IMR-90 (cell line): ENCODE data around the gene PHACTR3. TPM values are rescaled to one million over a fixed set of nuclear protein-coding genes. Genes with fewer than 3 reads are reported as not detected.

Source experiments
- ATAC-seq: fragments of 200-7000 bp; cut with Tn5 transposase; 2 replicates; pipeline ENCODE4 v1.9.1; 2020; ENCODE audit warnings: low read depth, mild to moderate bottlenecking, moderate library complexity
- BruUV-seq: library from RNA; stranded (reverse); fragments of 400-500 nt; replicated peaks from 2 replicates; lab custom pipeline; 2021; lab: Mats Ljungman, UMichigan
- CTCF ChIA-PET: fragments of 300-600 bp; formaldehyde crosslinking; extraction: SDS; loops from one replicate; lab custom pipeline; 2021; ENCODE audit warnings: antibody characterized with exemption; lab: Yijun Ruan, JAX
- POLR2A ChIA-PET: fragments of 300-600 bp; sonication (Branson Sonifier 250); formaldehyde crosslinking; loops from one replicate; lab custom pipeline; 2022; ENCODE audit warnings: antibody characterized with exemption; ENCODE audit not compliant: unreplicated experiment; lab: Charles Lee
- DNase-seq: peaks from one replicate; pipeline ENCODE4 v3.0.0; 2013
- H2AFZ ChIP-seq: replicated peaks from 2 replicates; pipeline ENCODE3; 2013; ENCODE audit warnings: low read length, mild to moderate bottlenecking; ENCODE audit not compliant: poor library complexity
- H2AK5ac ChIP-seq: 2 replicates; pipeline ENCODE4 v1.6.1; 2013; ENCODE audit warnings: low read depth, low read length, inconsistent platforms
- H2AK9ac ChIP-seq: replicated peaks from 2 replicates; pipeline ENCODE3; 2013; ENCODE audit warnings: mild to moderate bottlenecking, low read depth, low read length, moderate library complexity; ENCODE audit not compliant: poor library complexity
- H2BK120ac ChIP-seq: 2 replicates; pipeline ENCODE4 v1.6.1; 2013; ENCODE audit warnings: low read depth, low read length, inconsistent platforms
- H2BK15ac ChIP-seq: 3 replicates; pipeline ENCODE4 v1.6.1; 2013; ENCODE audit warnings: low read depth, low read length, inconsistent platforms
- H2BK20ac ChIP-seq: 2 replicates; pipeline ENCODE4 v1.6.1; 2013; ENCODE audit warnings: low read depth, mild to moderate bottlenecking, inconsistent platforms, low read length, moderate library complexity
- H2BK5ac ChIP-seq: 2 replicates; pipeline ENCODE4 v1.6.1; 2013; ENCODE audit warnings: mild to moderate bottlenecking, low read depth, low read length, inconsistent platforms; ENCODE audit not compliant: poor library complexity, severe bottlenecking
- H3K14ac ChIP-seq: replicated peaks from 2 replicates; pipeline ENCODE4 v1.6.1; 2013; ENCODE audit warnings: low read depth, low read length, inconsistent platforms
- H3K18ac ChIP-seq: 2 replicates; pipeline ENCODE4 v1.6.1; 2013; ENCODE audit warnings: low read depth, low read length, control low read depth
- H3K23ac ChIP-seq: 2 replicates; pipeline ENCODE4 v1.6.1; 2013; ENCODE audit warnings: low read depth, low read length, inconsistent platforms
- H3K27ac ChIP-seq: 2 replicates; pipeline ENCODE4 v1.5.1; 2013; ENCODE audit warnings: mild to moderate bottlenecking, control low read depth, low read length; ENCODE audit not compliant: insufficient read depth
- H3K27me3 ChIP-seq: 2 replicates; pipeline ENCODE4 v1.6.1; 2013; ENCODE audit warnings: low read length; ENCODE audit not compliant: control insufficient read depth, insufficient read depth
- H3K36me3 ChIP-seq: 2 replicates; pipeline ENCODE4 v1.6.1; 2013; ENCODE audit warnings: low read length, mixed read lengths; ENCODE audit not compliant: control insufficient read depth, insufficient read depth
- H3K4ac ChIP-seq: 2 replicates; pipeline ENCODE4 v1.6.1; 2013; ENCODE audit warnings: low read depth, low read length, inconsistent platforms
- H3K4me1 ChIP-seq: 2 replicates; pipeline ENCODE4 v1.6.1; 2013; ENCODE audit warnings: low read length, mixed read lengths; ENCODE audit not compliant: control insufficient read depth, insufficient read depth
- H3K4me2 ChIP-seq: 2 replicates; pipeline ENCODE4 v1.6.1; 2013; ENCODE audit warnings: low read depth, mild to moderate bottlenecking, control low read depth, low read length, moderate library complexity
- H3K4me3 ChIP-seq: 2 replicates; pipeline ENCODE4 v1.5.1; 2013; ENCODE audit warnings: low read depth, mild to moderate bottlenecking, control low read depth, low read length, moderate library complexity; ENCODE audit not compliant: insufficient read depth
- H3K56ac ChIP-seq: 2 replicates; pipeline ENCODE4 v1.6.1; 2013; ENCODE audit warnings: low read length, inconsistent platforms; ENCODE audit not compliant: insufficient read depth; ENCODE audit errors: extremely low read depth
- H3K79me1 ChIP-seq, 2 experiments: 2 replicates each; pipeline ENCODE4 v1.6.1; 2013; ENCODE audit warnings: low read length in 2 of 2, inconsistent platforms in 1 of 2, low read depth in 1 of 2
- H3K9ac ChIP-seq: 2 replicates; pipeline ENCODE4 v1.6.1; 2013; ENCODE audit warnings: low read depth, low read length, control low read depth
- H3K9me1 ChIP-seq: 2 replicates; pipeline ENCODE4 v1.6.1; 2013; ENCODE audit warnings: low read length, inconsistent platforms; ENCODE audit not compliant: insufficient read depth
- H3K9me3 ChIP-seq: 2 replicates; pipeline ENCODE4 v1.6.1; 2013; ENCODE audit warnings: low read length; ENCODE audit not compliant: control insufficient read depth, insufficient read depth
- H4K20me1 ChIP-seq: 2 replicates; pipeline ENCODE4 v1.6.1; 2013; ENCODE audit warnings: low read length, inconsistent platforms; ENCODE audit not compliant: insufficient read depth
- H4K5ac ChIP-seq: 2 replicates; pipeline ENCODE4 v1.6.1; 2013; ENCODE audit warnings: mild to moderate bottlenecking, low read depth, low read length, control low read depth
- H4K8ac ChIP-seq, 2 experiments: 2 replicates each; pipeline ENCODE4 v1.6.1; 2013; ENCODE audit warnings: low read depth in 2 of 2, low read length in 2 of 2, control low read depth in 1 of 2, inconsistent platforms in 1 of 2
- H4K91ac ChIP-seq: 2 replicates; pipeline ENCODE4 v1.6.1; 2013; ENCODE audit warnings: low read depth, low read length, inconsistent platforms; ENCODE audit not compliant: insufficient read depth
- CEBPB ChIP-seq: IDR thresholded peaks from 2 replicates; pipeline ENCODE4 v1.6.1; 2012; ENCODE audit warnings: low read depth, low read length, improper control_type of control experiment
- MXI1 ChIP-seq: IDR thresholded peaks from 2 replicates; pipeline ENCODE4 v1.6.1; 2012; ENCODE audit warnings: low read depth, mild to moderate bottlenecking, low read length, moderate library complexity, borderline replicate concordance
- POLR2A ChIP-seq: IDR thresholded peaks from 2 replicates; pipeline ENCODE4 v1.6.1; 2012; ENCODE audit warnings: mild to moderate bottlenecking, low read depth, low read length
- USF2 ChIP-seq: fragments of 150-350 bp; IDR thresholded peaks from 2 replicates; pipeline ENCODE4 v1.6.1; 2017; ENCODE audit warnings: mild to moderate bottlenecking, antibody characterized with exemption, low read length, low read depth
- WGBS, 2 experiments: methylation state at CpG; one replicate each; pipeline versions ENCODE4 v1.1.5 to v1.1.7; 2013; ENCODE audit warnings: missing lambda C conversion rate in 2 of 2; ENCODE audit not compliant: insufficient read length in 1 of 2; ENCODE audit errors: extremely low coverage in 2 of 2; 5-methylcytosine and 5-hydroxymethylcytosine counted together
- dilution Hi-C: fragments of 300-500 bp; cut with HindIII; formaldehyde crosslinking; loops from one replicate; pipeline ENCODE4 v1.14.3; 2018; ENCODE audit warnings: low sequenced_read_pairs; ENCODE audit not compliant: unreplicated experiment
- in situ Hi-C: fragments of 300-500 bp; cut with MboI; formaldehyde crosslinking; loops from 3 replicates; pipeline ENCODE4 v1.14.3; 2019; ENCODE audit warnings: low sequenced_read_pairs, inconsistent platforms, mixed read lengths
- intact Hi-C: fragments of 100-400 bp; cut with micrococcal nuclease; formaldehyde crosslinking; loops from 2 replicates; pipeline ENCODE4 v1.10.0; 2022
- polyA plus RNA-seq, 3 experiments: library from polyadenylated mRNA; depleted of rRNA; stranded (reverse); fragments of >200 nt; gene quantifications; 2 replicates each; pipeline ENCODE4 v1.2.3, GENCODE V29; 2012; ENCODE audit warnings: low replicate concordance in 1 of 3
- total RNA-seq: library from RNA; depleted of rRNA; stranded (reverse); fragments of >200 nt; gene quantifications from 2 replicates; pipeline ENCODE4 v1.2.3, GENCODE V29; 2012
- TF ChIP-seq, protein P1 (sequence below): fragments of 150-350 bp; IDR thresholded peaks from 2 replicates; pipeline ENCODE4 v1.6.1; 2016; ENCODE audit warnings: low read depth, mild to moderate bottlenecking, low read length, moderate library complexity, borderline replicate concordance

Gene PHACTR3
- total and polyA plus RNA-seq, 2 of the 4 experiments (the other 2 are of a cell fraction): not detected

- H3K23ac ChIP-seq: no peak overlapping the region
- no peak overlapping the region for H2AK5ac ChIP-seq
- no TSS peak for BruUV-seq
- no peak overlapping the region for H3K4me2 ChIP-seq
- H3K4me3 ChIP-seq: no peak overlapping the region
- H3K27me3 ChIP-seq: no peaks in the 10 kb centered on the region
- intact Hi-C loops: no loop called here
- CTCF ChIA-PET: no interaction called here
- H3K56ac ChIP-seq: no peak overlapping the region
- no peaks in the 10 kb centered on the region for H3K9me3 ChIP-seq
- no peak overlapping the region for H3K9ac ChIP-seq
- no peaks in the 10 kb centered on the region for H3K36me3 ChIP-seq
- no peak overlapping the region for H2BK15ac ChIP-seq
- H3K4me1 ChIP-seq: no peaks in the 10 kb centered on the region
- no peaks in the 10 kb centered on the region for H3K79me1 ChIP-seq
- no peak overlapping the region for H3K18ac ChIP-seq
- H2BK20ac ChIP-seq: no peak overlapping the region
- H4K91ac ChIP-seq: no peak overlapping the region
- no peaks in the 10 kb centered on the region for H4K20me1 ChIP-seq
- H2BK120ac ChIP-seq: no peak overlapping the region
- POLR2A ChIA-PET: no interaction called here
- TF ChIP-seq POLR2A (no peak), MXI1 (no peak), CEBPB (no peak), USF2 (no peak)
- TF ChIP-seq, protein P1, sequence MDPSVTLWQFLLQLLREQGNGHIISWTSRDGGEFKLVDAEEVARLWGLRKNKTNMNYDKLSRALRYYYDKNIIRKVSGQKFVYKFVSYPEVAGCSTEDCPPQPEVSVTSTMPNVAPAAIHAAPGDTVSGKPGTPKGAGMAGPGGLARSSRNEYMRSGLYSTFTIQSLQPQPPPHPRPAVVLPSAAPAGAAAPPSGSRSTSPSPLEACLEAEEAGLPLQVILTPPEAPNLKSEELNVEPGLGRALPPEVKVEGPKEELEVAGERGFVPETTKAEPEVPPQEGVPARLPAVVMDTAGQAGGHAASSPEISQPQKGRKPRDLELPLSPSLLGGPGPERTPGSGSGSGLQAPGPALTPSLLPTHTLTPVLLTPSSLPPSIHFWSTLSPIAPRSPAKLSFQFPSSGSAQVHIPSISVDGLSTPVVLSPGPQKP: no peak
- H3K27ac ChIP-seq: no peak overlapping the region
- H3K14ac ChIP-seq: no peak overlapping the region
- DNase-seq (no peak), ATAC-seq (no peak)
- no peak overlapping the region for H2AFZ ChIP-seq
- in situ Hi-C loops: no loop called here
- no peak overlapping the region for H2AK9ac ChIP-seq
- no peak overlapping the region for H2BK5ac ChIP-seq
- no peak overlapping the region for H3K4ac ChIP-seq
- no peaks in the 10 kb centered on the region for H3K9me1 ChIP-seq
- WGBS, 2 experiments: no CpG with 5 or more reads among the region's 2 CpGs
- H4K5ac ChIP-seq: no peak overlapping the region
- dilution Hi-C loops: no loop called here
- no peak overlapping the region for H4K8ac ChIP-seq
Measured at GRCh38 chr20:59857966-59858365, 253.6 kb downstream of the PHACTR3 start.
